CD4-positive, CD25-positive, alpha-beta regulatory T cell (primary cell): Measurements from ENCODE around the gene OR6J1. TPM values are rescaled to one million over a fixed set of nuclear protein-coding genes. Genes with fewer than 3 reads are reported as not detected.
A peak's percentile ranks its signal among the peaks of the same experiment; 100 is the strongest.
"Not testable (repeated sequence)": the region's sequence is repeated elsewhere in the genome, so short reads cannot be mapped to it uniquely, and the experiment has no call there.

Experiments
- ATAC-seq, 2 donors: fragments of 150-1000 bp; cut with Tn5 transposase; one replicate each; pipeline ENCODE4 v1.10.0; 2021; ENCODE audit warnings: low read depth in 2 of 2, moderate number of reproducible peaks in 2 of 2, moderate library complexity in 1 of 2
- DNase-seq, 3 donors: peaks; one replicate each; pipeline versions ENCODE4 v3.0.0 to v3.0.0-alpha.2; 2012 to 2022; ENCODE audit warnings: mixed read lengths in 1 of 3
- H3K27ac ChIP-seq: one replicate; pipeline ENCODE4 v1.7.0; 2013; ENCODE audit warnings: mild to moderate bottlenecking, low read length; ENCODE audit not compliant: insufficient read depth, poor library complexity, severe bottlenecking
- H3K27me3 ChIP-seq: one replicate; pipeline ENCODE4 v1.7.0; 2013; ENCODE audit warnings: low read length; ENCODE audit not compliant: control insufficient read depth, insufficient read depth
- H3K36me3 ChIP-seq: one replicate; pipeline ENCODE4 v1.7.0; 2013; ENCODE audit warnings: mild to moderate bottlenecking, low read length, moderate library complexity; ENCODE audit not compliant: control insufficient read depth, insufficient read depth
- H3K4me1 ChIP-seq: 2 replicates; pipeline ENCODE4 v1.7.0; 2013; ENCODE audit warnings: mild to moderate bottlenecking, low read length; ENCODE audit not compliant: insufficient read depth, control insufficient read depth, poor library complexity, severe bottlenecking
- H3K4me3 ChIP-seq: one replicate; pipeline ENCODE4 v1.7.0; 2013; ENCODE audit warnings: low read depth, mild to moderate bottlenecking, low read length, moderate library complexity
- H3K9me3 ChIP-seq, 2 experiments: 1 replicate in 1 of 2; 2 replicates in 1 of 2; pipeline ENCODE4 v1.7.0; 2013; ENCODE audit warnings: low read length in 2 of 2, mild to moderate bottlenecking in 1 of 2, moderate library complexity in 1 of 2; ENCODE audit not compliant: control insufficient read depth in 2 of 2
- H3K27ac Mint-ChIP-seq, 3 donors: one replicate each; pipeline ENCODE4 v1.8.0; 2020 to 2022; ENCODE audit warnings: mild to moderate bottlenecking in 3 of 3, mixed read lengths in 3 of 3, moderate library complexity in 2 of 3
- H3K27me3 Mint-ChIP-seq: one replicate; pipeline ENCODE4 v1.8.0; 2022; ENCODE audit warnings: mild to moderate bottlenecking, mixed read lengths
- H3K36me3 Mint-ChIP-seq: one replicate; pipeline ENCODE4 v1.8.0; 2020; ENCODE audit warnings: mixed read lengths
- H3K4me1 Mint-ChIP-seq, 4 donors: one replicate each; pipeline ENCODE4 v1.8.0; 2020 to 2022; ENCODE audit warnings: mixed read lengths in 4 of 4, mild to moderate bottlenecking in 1 of 4
- H3K4me3 Mint-ChIP-seq, 4 donors: one replicate each; pipeline ENCODE4 v1.8.0; 2020 to 2022; ENCODE audit warnings: mild to moderate bottlenecking in 4 of 4, mixed read lengths in 4 of 4, moderate library complexity in 3 of 4
- H3K9me3 Mint-ChIP-seq, 7 donors: one replicate each; pipeline ENCODE4 v1.8.0; 2020 to 2022; ENCODE audit warnings: mixed read lengths in 7 of 7, mild to moderate bottlenecking in 3 of 7, moderate library complexity in 2 of 7
- polyA plus RNA-seq, 4 donors: library from polyadenylated mRNA; unstranded; fragments of 300-500 nt; fragmentation: Illumina TruSeq; gene quantifications; one replicate each; pipeline ENCODE4 v1.2.3, GENCODE V29; 2021
- total RNA-seq: library from RNA; stranded (reverse); gene quantifications from one replicate; pipeline ENCODE4 v1.2.3, GENCODE V29; 2022

OR6J1 gene
- total and polyA plus RNA-seq, 5 donors from 2014 or later, result not detected

GRCh38 chr14:22622255-22622654 lies 21.9 kb downstream of the OR6J1 start:
- Histone ChIP-seq H3K27ac (no peak overlapping the region), H3K27me3 (peaks cover 3% of the 10 kb centered on the region), H3K9me3 (no peaks in the 10 kb centered on the region), H3K4me1 (no peaks in the 10 kb centered on the region), H3K4me3 (no peak overlapping the region), H3K36me3 (no peaks in the 10 kb centered on the region)
- Mint-ChIP-seq H3K27me3 (peaks cover 19% of the 10 kb centered on the region), H3K4me3 (no peak overlapping the region), H3K27ac (no peak overlapping the region), H3K36me3 (no peaks in the 10 kb centered on the region), H3K9me3 (peaks cover 0 to 2% (median 0%) of the 10 kb centered on the region in 7 donors), H3K4me1 (peaks cover 0 to 8% (median under 1%) of the 10 kb centered on the region in 4 donors)
- ATAC-seq, result no peak
- no peak for DNase-seq

- not testable (repeated sequence) for DNase-seq, H3K4me3 Mint-ChIP-seq, H3K4me1 Mint-ChIP-seq
Measured at GRCh38 chr14:22615765-22616164, 28.4 kb downstream of the OR6J1 start.

GRCh38 chr14:22614240-22614799 lies 29.8 kb downstream of the OR6J1 start:
- Histone ChIP-seq H3K4me1 (no peaks in the 10 kb centered on the region), H3K27ac (no peak overlapping the region), H3K27me3 (no peaks in the 10 kb centered on the region), H3K36me3 (peaks cover 17% of the 10 kb centered on the region), H3K4me3 (no peak overlapping the region), H3K9me3 (no peaks in the 10 kb centered on the region)
- Mint-ChIP-seq H3K4me1 (peaks cover 0 to 2% (median 0%) of the 10 kb centered on the region in 4 donors), H3K27me3 (no peaks in the 10 kb centered on the region), H3K27ac (no peak overlapping the region), H3K36me3 (peaks cover 25% of the 10 kb centered on the region), H3K9me3 (peaks cover 0 to 3% (median 0%) of the 10 kb centered on the region in 7 donors), H3K4me3 (no peak overlapping the region)
- ATAC-seq, result no peak
- DNase-seq, result no peak

More at GRCh38 chr14:22615765-22616164, 28.4 kb downstream of the OR6J1 start:
- H3K9me3 ChIP-seq, H3K27me3 ChIP-seq, H3K27ac ChIP-seq, H3K4me3 ChIP-seq, H3K4me1 ChIP-seq, ATAC-seq, H3K9me3 Mint-ChIP-seq, H3K27me3 Mint-ChIP-seq, H3K36me3 ChIP-seq, H3K27ac Mint-ChIP-seq: not testable (repeated sequence)
- H3K36me3 Mint-ChIP-seq, result peaks cover 13% of the 10 kb centered on the region

- DNase-seq (no peak), ATAC-seq (no peak)
- no peak overlapping the region for H3K4me3 ChIP-seq
- peaks cover 25% of the 10 kb centered on the region for H3K36me3 Mint-ChIP-seq
- H3K4me3 Mint-ChIP-seq, result no peak overlapping the region
- H3K27me3 Mint-ChIP-seq, result no peaks in the 10 kb centered on the region
- H3K27ac Mint-ChIP-seq, result no peak overlapping the region
- H3K9me3 ChIP-seq, result no peaks in the 10 kb centered on the region
- H3K36me3 ChIP-seq, result peaks cover 17% of the 10 kb centered on the region
- peaks cover 0 to 2% (median 0%) of the 10 kb centered on the region in 4 donors for H3K4me1 Mint-ChIP-seq
- no peaks in the 10 kb centered on the region for H3K4me1 ChIP-seq
- H3K27ac ChIP-seq, result no peak overlapping the region
- H3K27me3 ChIP-seq, result no peaks in the 10 kb centered on the region
- H3K9me3 Mint-ChIP-seq, result peaks cover 0 to 3% (median 0%) of the 10 kb centered on the region in 7 donors
Measured at GRCh38 chr14:22613736-22614239, 30.4 kb downstream of the OR6J1 start.

- Mint-ChIP-seq H3K4me3 (no peak overlapping the region), H3K27me3 (no peaks in the 10 kb centered on the region), H3K4me1 (peaks cover 0 to 2% (median 0%) of the 10 kb centered on the region in 4 donors), H3K27ac (peak overlapping the region in 1 of 3 donors; percentile 72), H3K36me3 (peaks cover 28% of the 10 kb centered on the region), H3K9me3 (peaks cover 0 to 3% (median 0%) of the 10 kb centered on the region in 7 donors)
- ATAC-seq (no peak), DNase-seq (no peak)
- H3K36me3 ChIP-seq, result peaks cover 17% of the 10 kb centered on the region
- H3K4me1 ChIP-seq, result no peaks in the 10 kb centered on the region
- H3K9me3 ChIP-seq, result no peaks in the 10 kb centered on the region
- no peak overlapping the region for H3K4me3 ChIP-seq
- no peaks in the 10 kb centered on the region for H3K27me3 ChIP-seq
- H3K27ac ChIP-seq, result no peak overlapping the region
Measured at GRCh38 chr14:22613106-22613695, 31.0 kb downstream of the OR6J1 start.

GRCh38 chr14:22610931-22611330 lies 33.2 kb downstream of the OR6J1 start:
- H3K9me3 Mint-ChIP-seq, result peaks cover 0 to 3% (median 0%) of the 10 kb centered on the region in 7 donors
- H3K4me1 Mint-ChIP-seq, result peaks cover 0 to 2% (median 0%) of the 10 kb centered on the region in 4 donors
- Histone ChIP-seq H3K27ac (no peak overlapping the region), H3K9me3 (no peaks in the 10 kb centered on the region), H3K4me1 (no peaks in the 10 kb centered on the region), H3K36me3 (peaks cover 36% of the 10 kb centered on the region), H3K4me3 (no peak overlapping the region), H3K27me3 (no peaks in the 10 kb centered on the region)
- H3K36me3 Mint-ChIP-seq, result peaks cover 44% of the 10 kb centered on the region
- no peaks in the 10 kb centered on the region for H3K27me3 Mint-ChIP-seq
- DNase-seq (no peak), ATAC-seq (no peak)
- H3K4me3 Mint-ChIP-seq, result no peak overlapping the region
- no peak overlapping the region for H3K27ac Mint-ChIP-seq

GRCh38 chr14:22607291-22607690 lies 36.9 kb downstream of the OR6J1 start:
- Mint-ChIP-seq H3K27me3 (no peaks in the 10 kb centered on the region), H3K4me1 (peaks cover 0 to 6% (median 0%) of the 10 kb centered on the region in 4 donors), H3K9me3 (peaks cover 0 to 3% (median 0%) of the 10 kb centered on the region in 7 donors), H3K27ac (peak overlapping the region in 1 of 3 donors; percentile 13), H3K4me3 (no peak overlapping the region), H3K36me3 (peaks cover 71% of the 10 kb centered on the region)
- no peaks in the 10 kb centered on the region for H3K9me3 ChIP-seq
- H3K27ac ChIP-seq, result no peak overlapping the region
- no peaks in the 10 kb centered on the region for H3K27me3 ChIP-seq
- no peak overlapping the region for H3K4me3 ChIP-seq
- H3K4me1 ChIP-seq, result no peaks in the 10 kb centered on the region
- H3K36me3 ChIP-seq, result peaks cover 59% of the 10 kb centered on the region
- ATAC-seq (no peak), DNase-seq (no peak)
